AG09309 (cell line): Measurements from ENCODE around the gene IMP4.
A peak's percentile ranks its signal among the peaks of the same experiment; 100 is the strongest.

Experiments
- DNase-seq: peaks from one replicate; pipeline ENCODE4 v3.0.0-alpha.2; 2010; ENCODE audit warnings: low read depth
- H3K4me3 ChIP-seq: 2 replicates; pipeline ENCODE4 v1.5.1; 2011; ENCODE audit warnings: mild to moderate bottlenecking, low read depth, low read length, moderate library complexity; ENCODE audit not compliant: control insufficient read depth
- TF ChIP-seq, protein P1 (sequence below): IDR thresholded peaks from 2 replicates; pipeline ENCODE4 v1.5.1; 2011; ENCODE audit warnings: mild to moderate bottlenecking, low read depth, low read length, inconsistent platforms; ENCODE audit not compliant: insufficient read depth, control insufficient read depth; ENCODE audit errors: missing control alignments

The IMP4 gene

DNA sequence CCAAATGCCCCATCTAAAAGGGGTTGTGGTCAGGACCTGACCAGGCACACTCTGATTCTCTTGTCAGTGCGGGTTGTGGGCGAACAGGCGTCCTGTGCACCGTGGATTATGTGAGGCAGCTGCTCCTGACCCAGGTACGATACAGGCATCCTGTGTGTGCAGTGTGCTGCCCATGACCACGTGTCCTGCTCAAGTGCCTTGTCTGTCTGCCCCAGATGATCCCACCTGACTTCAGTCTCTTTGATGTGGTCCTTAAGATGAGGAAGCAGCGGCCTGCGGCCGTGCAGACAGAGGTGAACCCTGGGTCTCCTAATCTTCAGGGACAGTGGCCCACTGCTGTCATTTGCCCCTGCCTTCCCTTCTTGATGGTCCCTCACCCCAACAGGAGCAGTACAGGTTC lies 27.8 kb downstream of the IMP4 start:
- TF ChIP-seq, protein P1, sequence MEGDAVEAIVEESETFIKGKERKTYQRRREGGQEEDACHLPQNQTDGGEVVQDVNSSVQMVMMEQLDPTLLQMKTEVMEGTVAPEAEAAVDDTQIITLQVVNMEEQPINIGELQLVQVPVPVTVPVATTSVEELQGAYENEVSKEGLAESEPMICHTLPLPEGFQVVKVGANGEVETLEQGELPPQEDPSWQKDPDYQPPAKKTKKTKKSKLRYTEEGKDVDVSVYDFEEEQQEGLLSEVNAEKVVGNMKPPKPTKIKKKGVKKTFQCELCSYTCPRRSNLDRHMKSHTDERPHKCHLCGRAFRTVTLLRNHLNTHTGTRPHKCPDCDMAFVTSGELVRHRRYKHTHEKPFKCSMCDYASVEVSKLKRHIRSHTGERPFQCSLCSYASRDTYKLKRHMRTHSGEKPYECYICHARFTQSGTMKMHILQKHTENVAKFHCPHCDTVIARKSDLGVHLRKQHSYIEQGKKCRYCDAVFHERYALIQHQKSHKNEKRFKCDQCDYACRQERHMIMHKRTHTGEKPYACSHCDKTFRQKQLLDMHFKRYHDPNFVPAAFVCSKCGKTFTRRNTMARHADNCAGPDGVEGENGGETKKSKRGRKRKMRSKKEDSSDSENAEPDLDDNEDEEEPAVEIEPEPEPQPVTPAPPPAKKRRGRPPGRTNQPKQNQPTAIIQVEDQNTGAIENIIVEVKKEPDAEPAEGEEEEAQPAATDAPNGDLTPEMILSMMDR, result no peak
- no peak overlapping the region for H3K4me3 ChIP-seq
- no peak for DNase-seq

DNA sequence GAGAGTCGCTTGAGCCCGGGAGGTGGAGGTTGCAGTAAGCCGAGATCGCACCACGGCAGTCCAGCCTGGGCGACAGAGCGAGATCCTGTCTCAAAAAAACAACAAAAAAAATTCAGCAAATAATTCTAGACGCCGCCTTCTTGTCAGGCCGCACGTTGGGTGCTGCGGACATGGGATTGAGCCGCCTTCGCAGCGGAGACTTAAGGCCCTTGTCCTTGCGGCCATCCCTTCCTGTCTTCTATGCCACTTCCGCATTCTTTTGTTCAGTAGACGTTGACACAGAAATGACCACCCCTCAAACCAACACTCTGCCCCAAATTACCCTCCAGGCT lies 29.0 kb downstream of the IMP4 start:
- TF ChIP-seq, protein P1, result no peak
- DNase-seq, result no peak
- H3K4me3 ChIP-seq, result peak overlapping the region; percentile 96

DNA sequence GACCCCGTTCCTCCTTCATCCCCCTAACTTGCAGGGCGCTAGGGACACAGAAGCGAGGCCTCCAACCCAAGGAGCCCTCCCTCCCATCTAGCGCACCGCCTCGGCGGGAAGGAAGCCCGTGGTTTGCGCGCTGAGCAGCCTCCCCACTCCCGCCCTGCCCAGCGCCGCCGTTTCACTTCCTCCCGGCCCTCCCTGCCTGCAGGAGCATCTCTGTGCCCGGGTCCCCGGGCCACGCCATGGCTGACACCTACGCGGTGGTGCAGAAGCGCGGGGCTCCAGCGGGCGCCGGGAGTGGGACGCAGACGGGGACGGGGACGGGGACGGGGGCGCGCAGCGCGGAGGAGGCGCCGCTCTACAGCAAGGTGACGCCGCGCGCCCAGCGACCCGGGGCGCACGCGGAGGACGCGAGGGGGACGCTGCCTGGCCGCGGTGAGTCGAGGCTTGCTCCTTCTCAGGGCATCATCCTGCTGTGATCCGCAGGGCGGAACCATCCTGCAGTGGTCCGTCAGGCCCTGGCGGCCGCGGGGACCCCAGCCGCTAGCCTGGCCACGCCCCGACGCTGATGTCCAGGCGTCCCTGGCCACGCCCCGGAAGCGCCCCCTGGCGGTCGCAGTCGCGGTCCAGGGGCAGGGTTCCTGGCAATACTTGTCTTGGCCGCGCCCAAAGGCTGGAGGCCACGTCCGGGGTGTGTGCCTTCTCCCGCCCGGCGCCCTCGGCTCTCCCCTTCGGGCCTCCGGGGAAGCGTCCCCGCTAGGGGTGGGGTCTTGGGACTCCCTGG lies 29.5 kb downstream of the IMP4 start:
- TF ChIP-seq, protein P1, result peak; percentile 77
- H3K4me3 ChIP-seq, result peak overlapping the region; percentile 96
- DNase-seq, result peak; percentile 43

DNA sequence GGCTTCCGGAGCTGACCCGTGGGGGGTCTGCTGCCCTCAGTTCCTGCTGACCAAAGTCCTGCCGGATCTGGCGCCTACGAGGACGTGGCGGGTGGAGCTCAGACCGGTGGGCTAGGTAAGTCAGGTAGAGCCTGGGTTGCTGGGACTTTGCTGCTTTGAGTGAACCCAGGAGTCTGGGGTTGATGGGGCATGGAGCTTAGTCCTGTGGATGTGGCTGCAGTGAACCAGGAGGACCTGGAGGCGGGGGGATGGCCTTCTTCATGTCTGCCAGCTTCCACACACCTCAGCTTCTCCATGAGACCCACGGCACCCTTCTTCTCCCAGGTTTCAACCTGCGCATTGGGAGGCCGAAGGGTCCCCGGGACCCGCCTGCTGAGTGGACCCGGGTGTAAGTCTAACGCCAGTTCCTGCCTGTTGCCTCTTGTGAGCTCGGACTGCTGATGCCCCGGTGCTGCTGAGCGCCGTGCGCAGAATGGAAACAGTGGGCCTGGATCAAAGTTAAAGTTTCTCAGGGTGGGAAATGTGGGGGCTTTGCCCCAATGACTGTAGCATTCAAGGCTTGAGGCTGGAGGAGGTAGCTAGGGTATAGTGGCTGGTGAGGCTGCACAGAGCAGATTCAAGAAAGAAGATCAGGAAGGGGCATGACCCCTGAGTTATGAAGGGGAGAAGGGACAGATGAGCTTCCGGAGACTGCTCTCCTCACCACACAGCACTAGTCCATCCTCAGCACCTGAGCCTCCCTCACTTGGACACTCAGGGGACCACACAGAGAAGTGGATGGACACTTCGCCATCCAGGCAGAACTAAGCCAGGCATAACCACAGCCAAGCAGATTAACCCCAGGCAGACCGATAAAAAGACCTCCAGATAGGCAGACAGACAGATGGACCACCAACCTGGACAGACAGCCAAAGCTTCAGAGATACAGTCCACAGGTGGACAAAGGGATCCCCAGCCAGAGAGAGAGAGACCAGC lies 30.4 kb downstream of the IMP4 start:
- TF ChIP-seq, protein P1, result no peak
- no peak for DNase-seq
- peak overlapping the region; percentile 96 for H3K4me3 ChIP-seq

DNA sequence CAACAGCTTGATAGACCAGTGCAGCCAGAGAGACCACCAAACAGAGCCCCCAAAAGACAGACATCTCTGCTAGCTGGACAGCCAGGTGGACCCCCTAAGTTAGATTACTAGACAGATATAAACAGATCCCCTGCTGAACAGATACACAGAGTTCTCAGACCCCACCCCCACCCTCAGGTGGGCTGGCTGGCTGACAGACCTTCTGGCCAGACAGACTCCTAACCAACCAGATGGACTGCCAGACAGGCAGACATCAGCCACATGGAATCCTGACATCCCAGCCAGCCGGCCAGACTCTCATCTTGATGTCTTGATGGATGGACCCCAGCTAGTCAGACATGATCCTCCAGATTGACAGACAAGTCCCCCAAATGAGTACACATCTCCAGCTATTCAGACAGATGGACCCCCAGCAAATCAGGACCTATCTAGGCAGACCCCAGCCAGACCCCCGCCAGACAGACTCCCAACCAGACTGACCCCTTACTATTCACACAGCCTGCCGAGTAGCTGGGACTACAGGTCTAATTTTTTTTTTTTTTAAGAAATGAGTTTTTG lies 31.2 kb downstream of the IMP4 start:
- TF ChIP-seq, protein P1, result no peak
- H3K4me3 ChIP-seq, result peak overlapping the region; percentile 96
- DNase-seq, result no peak

DNA sequence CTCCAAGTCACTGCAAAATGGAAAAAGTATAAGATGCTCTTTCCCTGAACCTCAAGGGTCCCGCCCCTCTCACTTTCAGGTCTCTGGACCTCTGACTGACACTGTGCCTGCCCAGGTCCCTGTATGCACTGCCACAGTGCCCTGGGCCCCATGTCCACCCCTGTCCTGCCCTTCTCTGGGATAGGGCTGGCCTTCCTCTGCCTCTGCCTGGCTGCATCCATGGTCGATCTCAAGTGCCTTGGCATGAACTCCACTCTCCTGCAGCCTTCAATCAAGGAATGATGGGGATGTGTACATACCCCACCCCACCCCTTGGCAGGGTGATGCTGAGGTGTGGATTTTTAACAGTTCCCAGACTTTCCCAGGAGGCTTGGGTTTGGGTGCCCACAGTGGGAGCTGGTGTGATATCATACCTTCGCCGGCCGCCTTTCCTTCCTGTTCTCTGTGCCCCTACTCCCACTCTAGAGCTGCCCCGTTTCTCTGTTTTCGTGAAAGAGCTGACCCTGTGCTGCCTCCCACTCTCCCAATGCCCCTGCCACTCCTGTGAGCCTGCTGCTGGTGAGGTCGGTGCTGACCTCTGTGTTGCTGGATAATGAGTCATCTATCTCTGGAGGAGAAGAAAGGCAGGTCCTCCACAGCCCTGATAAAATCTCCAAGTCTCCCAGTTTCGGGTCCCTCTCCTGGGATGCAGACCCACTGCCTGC lies 32.0 kb downstream of the IMP4 start:
- TF ChIP-seq, protein P1, result no peak
- no peak for DNase-seq
- no peak overlapping the region for H3K4me3 ChIP-seq
